Transverse colon (tissue), 4 donors: ENCODE results near the gene AMFR.

Experiments used
- CTCF ChIP-seq, 5 experiments: fragments of 200-600 bp in 3 of 5; fragments of 450-650 bp in 2 of 5; sonication (generic) in 3 of 5; IDR thresholded peaks; 1 replicate in 2 of 5; 2 replicates in 3 of 5; pipeline ENCODE4 v1.5.1; 2016 to 2017; ENCODE audit warnings: antibody characterized with exemption in 5 of 5, inconsistent platforms in 3 of 5, mild to moderate bottlenecking in 2 of 5, moderate library complexity in 1 of 5
- EP300 ChIP-seq: sonication (generic); formaldehyde crosslinking; IDR thresholded peaks from one replicate; pipeline ENCODE4 v1.6.1; 2017; ENCODE audit warnings: antibody characterized with exemption, low read depth
- POLR2A ChIP-seq: fragments of 450-650 bp; IDR thresholded peaks from one replicate; pipeline ENCODE4 v1.6.1; 2016; ENCODE audit warnings: antibody characterized with exemption, mild to moderate bottlenecking, moderate library complexity
- POLR2AphosphoS5 ChIP-seq, 3 donors: sonication (generic); formaldehyde crosslinking; IDR thresholded peaks; one replicate each; pipeline ENCODE4 v1.6.1; 2016; ENCODE audit warnings: antibody characterized with exemption in 3 of 3

- TF ChIP-seq CTCF (IDR thresholded peaks at IDR 0.05) (no peak), POLR2AphosphoS5 (IDR thresholded peaks at IDR 0.05) (no peak), POLR2A (no peak), EP300 (no peak)
Measured at GRCh38 chr16:56352351-56353053, 72.8 kb downstream of the AMFR start.
